Inferior parietal cortex (tissue), 1 donor: ENCODE results near the gene C1orf210.

Experiments
- DNase-seq: peaks from one replicate; pipeline ENCODE4 v3.0.0-alpha.2; 2016; ENCODE audit errors: extremely low spot score

The C1orf210 gene

DNA sequence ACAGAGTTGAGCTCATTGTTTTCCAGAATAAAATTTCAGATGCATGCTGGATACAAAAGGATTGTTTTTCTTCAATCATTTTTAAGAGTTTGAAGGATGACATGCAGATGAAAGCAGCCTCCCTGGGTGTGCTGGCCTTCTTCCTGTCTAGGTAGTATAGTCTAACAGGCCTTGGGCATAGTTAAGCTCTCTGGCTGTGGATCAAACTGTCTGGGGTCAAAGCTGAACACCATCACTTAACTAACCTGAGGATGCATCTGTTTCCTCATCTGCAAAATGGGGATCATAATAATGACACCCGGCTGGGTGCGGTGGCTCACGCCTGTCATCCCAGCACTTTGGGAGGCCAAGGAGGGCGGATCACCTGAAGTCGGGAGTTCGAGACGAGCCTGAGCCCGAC lies 9.4 kb upstream of the C1orf210 start:
- no peak for DNase-seq

- DNase-seq, result peak; percentile 86
Observed at GRCh38 chr1:43293896-43294760, 8.7 kb upstream of the C1orf210 start.

DNA sequence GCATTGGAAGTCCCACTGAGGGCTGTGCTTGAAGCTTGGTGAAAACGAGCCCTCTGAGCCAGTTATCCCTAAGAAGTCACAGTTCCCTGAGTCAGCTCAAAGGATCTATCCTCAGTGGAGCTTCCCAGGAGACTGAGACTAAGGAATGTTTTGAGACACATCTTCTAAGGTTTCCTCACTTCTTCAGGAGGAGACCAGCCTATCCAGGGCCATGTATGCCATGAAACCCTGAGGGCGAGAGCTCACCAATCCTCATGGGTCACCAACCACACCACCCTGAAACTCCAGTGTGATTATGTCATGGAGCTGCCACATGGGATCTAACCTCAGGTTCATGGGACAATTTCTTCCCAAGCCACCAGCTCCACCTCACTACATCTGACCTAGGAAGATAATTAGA lies 7.8 kb upstream of the C1orf210 start:
- no peak for DNase-seq

DNA sequence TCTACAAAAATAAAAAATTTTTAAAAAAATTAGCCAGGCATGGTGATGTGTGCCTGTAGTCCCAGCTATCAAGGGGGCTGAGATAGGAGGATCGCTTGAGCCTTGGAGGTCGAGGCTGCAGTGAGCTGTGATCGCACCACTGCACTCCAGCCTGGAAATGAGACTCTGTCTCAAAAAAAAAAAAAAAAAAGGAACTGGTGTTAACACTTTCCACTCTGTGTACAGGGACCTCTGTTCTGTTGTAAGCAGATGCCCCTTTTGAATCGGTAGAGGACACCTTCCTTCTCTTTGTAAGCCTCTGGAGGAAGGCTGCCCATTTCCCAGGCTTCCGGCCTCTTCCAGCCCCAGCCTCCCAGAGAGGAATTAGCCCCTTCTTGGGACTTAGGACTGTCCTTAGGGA lies 7.3 kb upstream of the C1orf210 start:
- DNase-seq, result no peak

DNA sequence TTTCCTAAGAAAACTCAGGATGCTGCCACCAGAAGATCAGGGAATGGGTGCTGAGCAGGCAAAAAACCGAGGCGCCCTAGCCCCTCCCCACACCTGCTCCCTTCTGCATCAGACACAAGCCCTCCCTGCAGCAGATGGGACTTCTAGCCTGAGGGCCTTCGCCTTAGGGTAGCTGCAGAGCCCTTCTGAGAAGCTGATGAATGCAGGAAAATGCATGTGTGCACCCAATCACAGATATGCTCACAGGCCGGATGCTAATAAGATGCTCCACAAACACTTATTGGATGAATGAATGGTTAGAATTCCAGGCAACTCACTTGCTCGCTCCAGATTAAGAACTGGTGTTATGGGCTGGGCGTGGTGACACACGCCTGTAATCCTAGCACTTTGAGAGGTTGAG lies 6.8 kb upstream of the C1orf210 start:
- no peak for DNase-seq

GRCh38 chr1:43288785-43289706 lies 3.7 kb upstream of the C1orf210 start:
- no peak for DNase-seq

DNA sequence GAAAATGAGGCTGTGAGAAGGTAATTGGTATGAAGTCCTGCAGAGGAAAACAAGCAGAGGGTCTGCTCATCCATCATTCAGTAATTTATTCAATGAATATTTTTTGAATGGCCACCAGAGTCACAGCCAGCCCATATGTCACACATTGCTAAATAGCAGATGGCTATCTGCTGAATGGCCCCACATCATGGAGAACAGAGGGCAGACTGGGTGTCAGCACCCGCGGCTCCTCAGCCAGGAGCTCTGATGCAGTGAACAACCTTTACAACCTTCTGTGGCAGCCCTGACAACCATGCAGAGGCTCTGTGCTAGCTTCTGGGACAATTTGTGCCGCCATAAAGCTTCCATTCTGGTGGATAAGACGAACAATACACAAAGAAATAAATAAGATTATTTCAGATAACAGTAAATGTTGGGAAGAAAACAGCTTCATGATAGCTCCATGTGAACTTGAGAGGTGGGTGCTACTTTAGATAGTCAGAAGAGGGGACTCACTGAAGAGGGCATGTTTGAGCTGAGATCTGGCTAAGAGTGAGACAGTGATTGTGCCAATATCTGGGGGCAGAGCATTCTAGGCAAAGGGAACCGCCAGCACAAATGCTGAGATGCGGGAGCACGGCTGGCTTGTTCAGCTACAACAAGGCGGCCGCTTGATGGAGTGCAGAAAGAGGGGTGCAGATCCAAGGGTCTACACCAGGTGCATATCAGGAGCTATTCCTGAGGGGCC lies 2.8 kb upstream of the C1orf210 start:
- peak; percentile 9 for DNase-seq

GRCh38 chr1:43286533-43286932 lies 1.2 kb upstream of the C1orf210 start:
- DNase-seq, result no peak

DNA sequence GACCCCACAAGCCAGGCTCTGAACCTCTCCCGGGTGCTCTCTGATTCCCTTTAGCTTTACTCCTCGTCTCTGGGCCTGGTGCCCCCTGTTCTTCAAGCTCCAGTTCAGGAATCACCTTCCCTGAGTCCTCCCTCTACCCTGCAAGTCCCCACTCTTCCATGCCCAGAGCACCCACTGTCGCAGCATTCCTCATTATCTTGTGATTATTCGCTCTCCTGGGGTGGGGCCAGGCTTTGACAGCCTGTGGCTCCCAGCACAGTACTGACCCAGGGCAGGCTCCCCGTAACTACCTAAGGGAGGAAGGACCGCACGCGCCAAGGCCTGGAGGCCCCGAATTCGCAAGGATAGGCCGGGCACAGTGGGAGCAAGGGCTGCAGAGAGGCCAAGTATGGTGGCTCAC lies 734 bp upstream of the C1orf210 start:
- DNase-seq, result no peak

GRCh38 chr1:43284546-43285110 lies 753 bp downstream of the C1orf210 start:
- DNase-seq, result no peak

GRCh38 chr1:43284065-43284464 lies 1.3 kb downstream of the C1orf210 start:
- no peak for DNase-seq

GRCh38 chr1:43282220-43283195 lies 2.9 kb downstream of the C1orf210 start:
- DNase-seq, result peak; percentile 15

GRCh38 chr1:43280692-43281091 lies 4.7 kb downstream of the C1orf210 start:
- DNase-seq, result no peak

- no peak for DNase-seq
Observed at GRCh38 chr1:43279666-43280065, 5.7 kb downstream of the C1orf210 start.

DNA sequence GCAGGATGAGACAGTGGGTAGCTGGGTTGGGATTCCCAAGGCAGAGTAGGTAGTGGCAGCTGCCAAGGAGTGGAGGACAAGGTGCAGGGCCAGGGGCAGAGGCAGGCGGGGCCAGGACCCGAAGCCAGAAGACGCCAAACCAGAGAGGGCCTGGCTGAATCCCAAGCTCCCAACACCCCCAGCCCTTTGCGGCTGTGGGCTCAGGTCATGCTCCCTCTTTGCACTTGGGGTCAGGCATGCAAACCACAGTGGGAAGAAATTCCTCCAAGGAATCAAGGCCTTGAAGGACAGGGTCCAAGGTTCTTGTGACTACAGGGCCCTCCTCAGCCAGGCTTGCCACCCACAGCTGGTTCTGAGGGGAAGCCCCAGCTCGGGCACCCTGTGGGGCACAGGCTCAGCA lies 6.2 kb downstream of the C1orf210 start:
- DNase-seq, result no peak

- no peak for DNase-seq
Observed at GRCh38 chr1:43277116-43277876, 8.1 kb downstream of the C1orf210 start.

- no peak for DNase-seq
Observed at GRCh38 chr1:43276673-43277072, 8.7 kb downstream of the C1orf210 start.

GRCh38 chr1:43275826-43276620 lies 9.4 kb downstream of the C1orf210 start:
- no peak for DNase-seq

- no peak for DNase-seq
Observed at GRCh38 chr1:43274804-43275180, 10.6 kb downstream of the C1orf210 start.
